IMR-90 (cell line): ENCODE measurements around the gene DDX20. TPM values are rescaled to one million over a fixed set of nuclear protein-coding genes. Genes with fewer than 3 reads are reported as not detected.

ENCODE experiments used
- ATAC-seq: fragments of 200-7000 bp; cut with Tn5 transposase; 2 replicates; pipeline ENCODE4 v1.9.1; 2020; ENCODE audit warnings: low read depth, mild to moderate bottlenecking, moderate library complexity
- BruUV-seq: library from RNA; stranded (reverse); fragments of 400-500 nt; replicated peaks from 2 replicates; lab custom pipeline; 2021; lab: Mats Ljungman, UMichigan
- CTCF ChIA-PET: fragments of 300-600 bp; formaldehyde crosslinking; extraction: SDS; loops from one replicate; lab custom pipeline; 2021; ENCODE audit warnings: antibody characterized with exemption; lab: Yijun Ruan, JAX
- POLR2A ChIA-PET: fragments of 300-600 bp; sonication (Branson Sonifier 250); formaldehyde crosslinking; loops from one replicate; lab custom pipeline; 2022; ENCODE audit warnings: antibody characterized with exemption; ENCODE audit not compliant: unreplicated experiment; lab: Charles Lee
- DNase-seq: peaks from one replicate; pipeline ENCODE4 v3.0.0; 2013
- H2AFZ ChIP-seq: replicated peaks from 2 replicates; pipeline ENCODE3; 2013; ENCODE audit warnings: low read length, mild to moderate bottlenecking; ENCODE audit not compliant: poor library complexity
- H2AK5ac ChIP-seq: 2 replicates; pipeline ENCODE4 v1.6.1; 2013; ENCODE audit warnings: low read depth, low read length, inconsistent platforms
- H2AK9ac ChIP-seq: replicated peaks from 2 replicates; pipeline ENCODE3; 2013; ENCODE audit warnings: mild to moderate bottlenecking, low read depth, low read length, moderate library complexity; ENCODE audit not compliant: poor library complexity
- H2BK120ac ChIP-seq: 2 replicates; pipeline ENCODE4 v1.6.1; 2013; ENCODE audit warnings: low read depth, low read length, inconsistent platforms
- H2BK15ac ChIP-seq: 3 replicates; pipeline ENCODE4 v1.6.1; 2013; ENCODE audit warnings: low read depth, low read length, inconsistent platforms
- H2BK20ac ChIP-seq: 2 replicates; pipeline ENCODE4 v1.6.1; 2013; ENCODE audit warnings: low read depth, mild to moderate bottlenecking, inconsistent platforms, low read length, moderate library complexity
- H2BK5ac ChIP-seq: 2 replicates; pipeline ENCODE4 v1.6.1; 2013; ENCODE audit warnings: mild to moderate bottlenecking, low read depth, low read length, inconsistent platforms; ENCODE audit not compliant: poor library complexity, severe bottlenecking
- H3K14ac ChIP-seq: replicated peaks from 2 replicates; pipeline ENCODE4 v1.6.1; 2013; ENCODE audit warnings: low read depth, low read length, inconsistent platforms
- H3K18ac ChIP-seq: 2 replicates; pipeline ENCODE4 v1.6.1; 2013; ENCODE audit warnings: low read depth, low read length, control low read depth
- H3K23ac ChIP-seq: 2 replicates; pipeline ENCODE4 v1.6.1; 2013; ENCODE audit warnings: low read depth, low read length, inconsistent platforms
- H3K27ac ChIP-seq: 2 replicates; pipeline ENCODE4 v1.5.1; 2013; ENCODE audit warnings: mild to moderate bottlenecking, control low read depth, low read length; ENCODE audit not compliant: insufficient read depth
- H3K27me3 ChIP-seq: 2 replicates; pipeline ENCODE4 v1.6.1; 2013; ENCODE audit warnings: low read length; ENCODE audit not compliant: control insufficient read depth, insufficient read depth
- H3K36me3 ChIP-seq: 2 replicates; pipeline ENCODE4 v1.6.1; 2013; ENCODE audit warnings: low read length, mixed read lengths; ENCODE audit not compliant: control insufficient read depth, insufficient read depth
- H3K4ac ChIP-seq: 2 replicates; pipeline ENCODE4 v1.6.1; 2013; ENCODE audit warnings: low read depth, low read length, inconsistent platforms
- H3K4me1 ChIP-seq: 2 replicates; pipeline ENCODE4 v1.6.1; 2013; ENCODE audit warnings: low read length, mixed read lengths; ENCODE audit not compliant: control insufficient read depth, insufficient read depth
- H3K4me2 ChIP-seq: 2 replicates; pipeline ENCODE4 v1.6.1; 2013; ENCODE audit warnings: low read depth, mild to moderate bottlenecking, control low read depth, low read length, moderate library complexity
- H3K4me3 ChIP-seq: 2 replicates; pipeline ENCODE4 v1.5.1; 2013; ENCODE audit warnings: low read depth, mild to moderate bottlenecking, control low read depth, low read length, moderate library complexity; ENCODE audit not compliant: insufficient read depth
- H3K56ac ChIP-seq: 2 replicates; pipeline ENCODE4 v1.6.1; 2013; ENCODE audit warnings: low read length, inconsistent platforms; ENCODE audit not compliant: insufficient read depth; ENCODE audit errors: extremely low read depth
- H3K79me1 ChIP-seq, 2 experiments: 2 replicates each; pipeline ENCODE4 v1.6.1; 2013; ENCODE audit warnings: low read length in 2 of 2, inconsistent platforms in 1 of 2, low read depth in 1 of 2
- H3K9ac ChIP-seq: 2 replicates; pipeline ENCODE4 v1.6.1; 2013; ENCODE audit warnings: low read depth, low read length, control low read depth
- H3K9me1 ChIP-seq: 2 replicates; pipeline ENCODE4 v1.6.1; 2013; ENCODE audit warnings: low read length, inconsistent platforms; ENCODE audit not compliant: insufficient read depth
- H3K9me3 ChIP-seq: 2 replicates; pipeline ENCODE4 v1.6.1; 2013; ENCODE audit warnings: low read length; ENCODE audit not compliant: control insufficient read depth, insufficient read depth
- H4K20me1 ChIP-seq: 2 replicates; pipeline ENCODE4 v1.6.1; 2013; ENCODE audit warnings: low read length, inconsistent platforms; ENCODE audit not compliant: insufficient read depth
- H4K5ac ChIP-seq: 2 replicates; pipeline ENCODE4 v1.6.1; 2013; ENCODE audit warnings: mild to moderate bottlenecking, low read depth, low read length, control low read depth
- H4K8ac ChIP-seq, 2 experiments: 2 replicates each; pipeline ENCODE4 v1.6.1; 2013; ENCODE audit warnings: low read depth in 2 of 2, low read length in 2 of 2, control low read depth in 1 of 2, inconsistent platforms in 1 of 2
- H4K91ac ChIP-seq: 2 replicates; pipeline ENCODE4 v1.6.1; 2013; ENCODE audit warnings: low read depth, low read length, inconsistent platforms; ENCODE audit not compliant: insufficient read depth
- CEBPB ChIP-seq: IDR thresholded peaks from 2 replicates; pipeline ENCODE4 v1.6.1; 2012; ENCODE audit warnings: low read depth, low read length, improper control_type of control experiment
- CHD1 ChIP-seq: IDR thresholded peaks from 2 replicates; pipeline ENCODE4 v1.6.1; 2012; ENCODE audit warnings: low read depth, low read length, improper control_type of control experiment
- FOS ChIP-seq: fragments of 150-350 bp; IDR thresholded peaks from 2 replicates; pipeline ENCODE4 v1.6.1; 2016; ENCODE audit warnings: low read depth, low read length
- MAFK ChIP-seq: IDR thresholded peaks from 2 replicates; pipeline ENCODE4 v1.6.1; 2012; ENCODE audit warnings: low read depth, low read length, improper control_type of control experiment
- MAZ ChIP-seq: IDR thresholded peaks from 2 replicates; pipeline ENCODE4 v1.6.1; 2012; ENCODE audit warnings: low read depth, mild to moderate bottlenecking, low read length, improper control_type of control experiment, moderate library complexity, borderline replicate concordance
- MXI1 ChIP-seq: IDR thresholded peaks from 2 replicates; pipeline ENCODE4 v1.6.1; 2012; ENCODE audit warnings: low read depth, mild to moderate bottlenecking, low read length, moderate library complexity, borderline replicate concordance
- NFE2L2 ChIP-seq: fragments of 150-350 bp; IDR thresholded peaks from 2 replicates; pipeline ENCODE4 v1.6.1; 2016; ENCODE audit warnings: low read depth, mild to moderate bottlenecking, low read length
- RAD21 ChIP-seq: IDR thresholded peaks from 2 replicates; pipeline ENCODE4 v1.6.1; 2012; ENCODE audit warnings: low read length, improper control_type of control experiment
- RFX5 ChIP-seq: IDR thresholded peaks from 2 replicates; pipeline ENCODE4 v1.8.0; 2012; ENCODE audit warnings: low read depth, mild to moderate bottlenecking, low read length, moderate library complexity
- SMC3 ChIP-seq: fragments of 150-350 bp; IDR thresholded peaks from 2 replicates; pipeline ENCODE4 v1.6.1; 2016; ENCODE audit warnings: low read depth, mild to moderate bottlenecking, antibody characterized with exemption, low read length, moderate library complexity
- USF2 ChIP-seq: fragments of 150-350 bp; IDR thresholded peaks from 2 replicates; pipeline ENCODE4 v1.6.1; 2017; ENCODE audit warnings: mild to moderate bottlenecking, antibody characterized with exemption, low read length, low read depth
- WGBS, 2 experiments: methylation state at CpG; one replicate each; pipeline versions ENCODE4 v1.1.5 to v1.1.7; 2013; ENCODE audit warnings: missing lambda C conversion rate in 2 of 2; ENCODE audit not compliant: insufficient read length in 1 of 2; ENCODE audit errors: extremely low coverage in 2 of 2; 5-methylcytosine and 5-hydroxymethylcytosine counted together
- dilution Hi-C: fragments of 300-500 bp; cut with HindIII; formaldehyde crosslinking; loops from one replicate; pipeline ENCODE4 v1.14.3; 2018; ENCODE audit warnings: low sequenced_read_pairs; ENCODE audit not compliant: unreplicated experiment
- in situ Hi-C: fragments of 300-500 bp; cut with MboI; formaldehyde crosslinking; loops from 3 replicates; pipeline ENCODE4 v1.14.3; 2019; ENCODE audit warnings: low sequenced_read_pairs, inconsistent platforms, mixed read lengths
- intact Hi-C: fragments of 100-400 bp; cut with micrococcal nuclease; formaldehyde crosslinking; loops from 2 replicates; pipeline ENCODE4 v1.10.0; 2022
- polyA plus RNA-seq, 3 experiments: library from polyadenylated mRNA; depleted of rRNA; stranded (reverse); fragments of >200 nt; gene quantifications; 2 replicates each; pipeline ENCODE4 v1.2.3, GENCODE V29; 2012; ENCODE audit warnings: low replicate concordance in 1 of 3
- total RNA-seq: library from RNA; depleted of rRNA; stranded (reverse); fragments of >200 nt; gene quantifications from 2 replicates; pipeline ENCODE4 v1.2.3, GENCODE V29; 2012
- TF ChIP-seq, protein P1 (sequence below): conservative IDR thresholded peaks from 2 replicates; pipeline ENCODE4 v1.5.1; 2012; ENCODE audit warnings: mild to moderate bottlenecking, low read depth, low read length, improper control_type of control experiment
- TF ChIP-seq, protein P2 (sequence below): fragments of 150-350 bp; IDR thresholded peaks from 2 replicates; pipeline ENCODE4 v1.6.1; 2016; ENCODE audit warnings: low read depth, mild to moderate bottlenecking, low read length, moderate library complexity, borderline replicate concordance

DDX20 gene
- total and polyA plus RNA-seq, 2 of the 4 experiments (the other 2 are of a cell fraction): 5.7 to 10.9 TPM

- peaks cover 11% of the 10 kb centered on the region for H3K36me3 ChIP-seq
- no peak overlapping the region for H3K56ac ChIP-seq
- peak overlapping the region; percentile 87; the same call in 1 of the 2 replicates for H3K4me2 ChIP-seq
- H3K4ac ChIP-seq: no peak overlapping the region
- dilution Hi-C loops: loop anchor here (25.0 kb wide), 1 partner anchor 300 kb away; the partner anchor contains the start of gene C1orf162
- H3K79me1 ChIP-seq: peaks cover 12 to 17% of the 10 kb centered on the region in 2 experiments
- no peak overlapping the region for H2AFZ ChIP-seq
- DNase-seq: no peak
- H4K20me1 ChIP-seq: no peaks in the 10 kb centered on the region
- H3K23ac ChIP-seq: peak overlapping the region; percentile 60; the same call in 1 of the 2 replicates
- no peak overlapping the region for H3K14ac ChIP-seq
- WGBS, 2 experiments: no CpG with 5 or more reads among the region's 2 CpGs
- H3K4me1 ChIP-seq: peaks cover 4% of the 10 kb centered on the region
- TF ChIP-seq RAD21: no peak
- no peak for TF ChIP-seq RFX5
- no peak for TF ChIP-seq USF2
- TF ChIP-seq FOS: no peak
- TF ChIP-seq MXI1: no peak
- no peak for TF ChIP-seq CEBPB
- TF ChIP-seq, protein P1, sequence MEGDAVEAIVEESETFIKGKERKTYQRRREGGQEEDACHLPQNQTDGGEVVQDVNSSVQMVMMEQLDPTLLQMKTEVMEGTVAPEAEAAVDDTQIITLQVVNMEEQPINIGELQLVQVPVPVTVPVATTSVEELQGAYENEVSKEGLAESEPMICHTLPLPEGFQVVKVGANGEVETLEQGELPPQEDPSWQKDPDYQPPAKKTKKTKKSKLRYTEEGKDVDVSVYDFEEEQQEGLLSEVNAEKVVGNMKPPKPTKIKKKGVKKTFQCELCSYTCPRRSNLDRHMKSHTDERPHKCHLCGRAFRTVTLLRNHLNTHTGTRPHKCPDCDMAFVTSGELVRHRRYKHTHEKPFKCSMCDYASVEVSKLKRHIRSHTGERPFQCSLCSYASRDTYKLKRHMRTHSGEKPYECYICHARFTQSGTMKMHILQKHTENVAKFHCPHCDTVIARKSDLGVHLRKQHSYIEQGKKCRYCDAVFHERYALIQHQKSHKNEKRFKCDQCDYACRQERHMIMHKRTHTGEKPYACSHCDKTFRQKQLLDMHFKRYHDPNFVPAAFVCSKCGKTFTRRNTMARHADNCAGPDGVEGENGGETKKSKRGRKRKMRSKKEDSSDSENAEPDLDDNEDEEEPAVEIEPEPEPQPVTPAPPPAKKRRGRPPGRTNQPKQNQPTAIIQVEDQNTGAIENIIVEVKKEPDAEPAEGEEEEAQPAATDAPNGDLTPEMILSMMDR: no peak
- TF ChIP-seq CHD1: no peak
- TF ChIP-seq MAZ: no peak
- TF ChIP-seq, protein P2, sequence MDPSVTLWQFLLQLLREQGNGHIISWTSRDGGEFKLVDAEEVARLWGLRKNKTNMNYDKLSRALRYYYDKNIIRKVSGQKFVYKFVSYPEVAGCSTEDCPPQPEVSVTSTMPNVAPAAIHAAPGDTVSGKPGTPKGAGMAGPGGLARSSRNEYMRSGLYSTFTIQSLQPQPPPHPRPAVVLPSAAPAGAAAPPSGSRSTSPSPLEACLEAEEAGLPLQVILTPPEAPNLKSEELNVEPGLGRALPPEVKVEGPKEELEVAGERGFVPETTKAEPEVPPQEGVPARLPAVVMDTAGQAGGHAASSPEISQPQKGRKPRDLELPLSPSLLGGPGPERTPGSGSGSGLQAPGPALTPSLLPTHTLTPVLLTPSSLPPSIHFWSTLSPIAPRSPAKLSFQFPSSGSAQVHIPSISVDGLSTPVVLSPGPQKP: no peak
- no peak for TF ChIP-seq MAFK
- no peak for TF ChIP-seq SMC3
- TF ChIP-seq NFE2L2: no peak
- H3K18ac ChIP-seq: peak overlapping the region; percentile 76; the same call in 1 of the 2 replicates
- peak overlapping the region; percentile 76 for H2BK5ac ChIP-seq
- H3K4me3 ChIP-seq: no peak overlapping the region
- H2BK20ac ChIP-seq: peak overlapping the region; percentile 57; the same call in 1 of the 2 replicates
- no peaks in the 10 kb centered on the region for H3K9me3 ChIP-seq
- H2AK5ac ChIP-seq: no peak overlapping the region
- H4K8ac ChIP-seq: no peak overlapping the region
- H3K9me1 ChIP-seq: no peaks in the 10 kb centered on the region
- no peaks in the 10 kb centered on the region for H3K27me3 ChIP-seq
- ChIA-PET CTCF (interaction anchor here (0.6 kb wide), 1 partner anchor 15 kb away, joined by 3 read pairs; no protein-coding TSS in a partner anchor), POLR2A (no interaction called here)
- intact Hi-C loops: loop anchor here (10.0 kb wide), 1 partner anchor 572 kb away; no protein-coding TSS in a partner anchor
- in situ Hi-C loops: loop anchor here (10.0 kb wide), 1 partner anchor 538 kb away; the partner anchor contains the start of gene CHI3L2
- no TSS peak for BruUV-seq
- no peak overlapping the region for H3K27ac ChIP-seq
- H3K9ac ChIP-seq: no peak overlapping the region
- H2BK15ac ChIP-seq: no peak overlapping the region
- no peak overlapping the region for H4K5ac ChIP-seq
- peak; percentile 72 for ATAC-seq
- no peak overlapping the region for H2BK120ac ChIP-seq
- no peak overlapping the region for H2AK9ac ChIP-seq
- 0 out of 2 replicates have a peak overlapping the region, but pooled peaks have one; percentile 23 for H4K91ac ChIP-seq
These were observed 6.6 kb downstream of the DDX20 start for GRCh38 chr1:111762332-111762731.
